IMR-90 (cell line): Measurements from ENCODE around the gene HIVEP3. TPM values are rescaled to one million over a fixed set of nuclear protein-coding genes. Genes with fewer than 3 reads are reported as not detected.

Source experiments
- ATAC-seq: fragments of 200-7000 bp; cut with Tn5 transposase; 2 replicates; pipeline ENCODE4 v1.9.1; 2020; ENCODE audit warnings: low read depth, mild to moderate bottlenecking, moderate library complexity
- BruUV-seq: library from RNA; stranded (reverse); fragments of 400-500 nt; replicated peaks from 2 replicates; lab custom pipeline; 2021; lab: Mats Ljungman, UMichigan
- CTCF ChIA-PET: fragments of 300-600 bp; formaldehyde crosslinking; extraction: SDS; loops from one replicate; lab custom pipeline; 2021; ENCODE audit warnings: antibody characterized with exemption; lab: Yijun Ruan, JAX
- POLR2A ChIA-PET: fragments of 300-600 bp; sonication (Branson Sonifier 250); formaldehyde crosslinking; loops from one replicate; lab custom pipeline; 2022; ENCODE audit warnings: antibody characterized with exemption; ENCODE audit not compliant: unreplicated experiment; lab: Charles Lee
- DNase-seq: peaks from one replicate; pipeline ENCODE4 v3.0.0; 2013
- H2AFZ ChIP-seq: replicated peaks from 2 replicates; pipeline ENCODE3; 2013; ENCODE audit warnings: low read length, mild to moderate bottlenecking; ENCODE audit not compliant: poor library complexity
- H2AK5ac ChIP-seq: 2 replicates; pipeline ENCODE4 v1.6.1; 2013; ENCODE audit warnings: low read depth, low read length, inconsistent platforms
- H2AK9ac ChIP-seq: replicated peaks from 2 replicates; pipeline ENCODE3; 2013; ENCODE audit warnings: mild to moderate bottlenecking, low read depth, low read length, moderate library complexity; ENCODE audit not compliant: poor library complexity
- H2BK120ac ChIP-seq: 2 replicates; pipeline ENCODE4 v1.6.1; 2013; ENCODE audit warnings: low read depth, low read length, inconsistent platforms
- H2BK15ac ChIP-seq: 3 replicates; pipeline ENCODE4 v1.6.1; 2013; ENCODE audit warnings: low read depth, low read length, inconsistent platforms
- H2BK20ac ChIP-seq: 2 replicates; pipeline ENCODE4 v1.6.1; 2013; ENCODE audit warnings: low read depth, mild to moderate bottlenecking, inconsistent platforms, low read length, moderate library complexity
- H2BK5ac ChIP-seq: 2 replicates; pipeline ENCODE4 v1.6.1; 2013; ENCODE audit warnings: mild to moderate bottlenecking, low read depth, low read length, inconsistent platforms; ENCODE audit not compliant: poor library complexity, severe bottlenecking
- H3K14ac ChIP-seq: replicated peaks from 2 replicates; pipeline ENCODE4 v1.6.1; 2013; ENCODE audit warnings: low read depth, low read length, inconsistent platforms
- H3K18ac ChIP-seq: 2 replicates; pipeline ENCODE4 v1.6.1; 2013; ENCODE audit warnings: low read depth, low read length, control low read depth
- H3K23ac ChIP-seq: 2 replicates; pipeline ENCODE4 v1.6.1; 2013; ENCODE audit warnings: low read depth, low read length, inconsistent platforms
- H3K27ac ChIP-seq: 2 replicates; pipeline ENCODE4 v1.5.1; 2013; ENCODE audit warnings: mild to moderate bottlenecking, control low read depth, low read length; ENCODE audit not compliant: insufficient read depth
- H3K27me3 ChIP-seq: 2 replicates; pipeline ENCODE4 v1.6.1; 2013; ENCODE audit warnings: low read length; ENCODE audit not compliant: control insufficient read depth, insufficient read depth
- H3K36me3 ChIP-seq: 2 replicates; pipeline ENCODE4 v1.6.1; 2013; ENCODE audit warnings: low read length, mixed read lengths; ENCODE audit not compliant: control insufficient read depth, insufficient read depth
- H3K4ac ChIP-seq: 2 replicates; pipeline ENCODE4 v1.6.1; 2013; ENCODE audit warnings: low read depth, low read length, inconsistent platforms
- H3K4me1 ChIP-seq: 2 replicates; pipeline ENCODE4 v1.6.1; 2013; ENCODE audit warnings: low read length, mixed read lengths; ENCODE audit not compliant: control insufficient read depth, insufficient read depth
- H3K4me2 ChIP-seq: 2 replicates; pipeline ENCODE4 v1.6.1; 2013; ENCODE audit warnings: low read depth, mild to moderate bottlenecking, control low read depth, low read length, moderate library complexity
- H3K4me3 ChIP-seq: 2 replicates; pipeline ENCODE4 v1.5.1; 2013; ENCODE audit warnings: low read depth, mild to moderate bottlenecking, control low read depth, low read length, moderate library complexity; ENCODE audit not compliant: insufficient read depth
- H3K56ac ChIP-seq: 2 replicates; pipeline ENCODE4 v1.6.1; 2013; ENCODE audit warnings: low read length, inconsistent platforms; ENCODE audit not compliant: insufficient read depth; ENCODE audit errors: extremely low read depth
- H3K79me1 ChIP-seq, 2 experiments: 2 replicates each; pipeline ENCODE4 v1.6.1; 2013; ENCODE audit warnings: low read length in 2 of 2, inconsistent platforms in 1 of 2, low read depth in 1 of 2
- H3K9ac ChIP-seq: 2 replicates; pipeline ENCODE4 v1.6.1; 2013; ENCODE audit warnings: low read depth, low read length, control low read depth
- H3K9me1 ChIP-seq: 2 replicates; pipeline ENCODE4 v1.6.1; 2013; ENCODE audit warnings: low read length, inconsistent platforms; ENCODE audit not compliant: insufficient read depth
- H3K9me3 ChIP-seq: 2 replicates; pipeline ENCODE4 v1.6.1; 2013; ENCODE audit warnings: low read length; ENCODE audit not compliant: control insufficient read depth, insufficient read depth
- H4K20me1 ChIP-seq: 2 replicates; pipeline ENCODE4 v1.6.1; 2013; ENCODE audit warnings: low read length, inconsistent platforms; ENCODE audit not compliant: insufficient read depth
- H4K5ac ChIP-seq: 2 replicates; pipeline ENCODE4 v1.6.1; 2013; ENCODE audit warnings: mild to moderate bottlenecking, low read depth, low read length, control low read depth
- H4K8ac ChIP-seq, 2 experiments: 2 replicates each; pipeline ENCODE4 v1.6.1; 2013; ENCODE audit warnings: low read depth in 2 of 2, low read length in 2 of 2, control low read depth in 1 of 2, inconsistent platforms in 1 of 2
- H4K91ac ChIP-seq: 2 replicates; pipeline ENCODE4 v1.6.1; 2013; ENCODE audit warnings: low read depth, low read length, inconsistent platforms; ENCODE audit not compliant: insufficient read depth
- BHLHE40 ChIP-seq: fragments of 150-350 bp; IDR thresholded peaks from 2 replicates; pipeline ENCODE4 v1.6.1; 2016; ENCODE audit warnings: mild to moderate bottlenecking, low read depth, low read length
- CEBPB ChIP-seq: IDR thresholded peaks from 2 replicates; pipeline ENCODE4 v1.6.1; 2012; ENCODE audit warnings: low read depth, low read length, improper control_type of control experiment
- CHD1 ChIP-seq: IDR thresholded peaks from 2 replicates; pipeline ENCODE4 v1.6.1; 2012; ENCODE audit warnings: low read depth, low read length, improper control_type of control experiment
- MAZ ChIP-seq: IDR thresholded peaks from 2 replicates; pipeline ENCODE4 v1.6.1; 2012; ENCODE audit warnings: low read depth, mild to moderate bottlenecking, low read length, improper control_type of control experiment, moderate library complexity, borderline replicate concordance
- MXI1 ChIP-seq: IDR thresholded peaks from 2 replicates; pipeline ENCODE4 v1.6.1; 2012; ENCODE audit warnings: low read depth, mild to moderate bottlenecking, low read length, moderate library complexity, borderline replicate concordance
- NFE2L2 ChIP-seq: fragments of 150-350 bp; IDR thresholded peaks from 2 replicates; pipeline ENCODE4 v1.6.1; 2016; ENCODE audit warnings: low read depth, mild to moderate bottlenecking, low read length
- POLR2A ChIP-seq: IDR thresholded peaks from 2 replicates; pipeline ENCODE4 v1.6.1; 2012; ENCODE audit warnings: mild to moderate bottlenecking, low read depth, low read length
- RFX5 ChIP-seq: IDR thresholded peaks from 2 replicates; pipeline ENCODE4 v1.8.0; 2012; ENCODE audit warnings: low read depth, mild to moderate bottlenecking, low read length, moderate library complexity
- SMC3 ChIP-seq: fragments of 150-350 bp; IDR thresholded peaks from 2 replicates; pipeline ENCODE4 v1.6.1; 2016; ENCODE audit warnings: low read depth, mild to moderate bottlenecking, antibody characterized with exemption, low read length, moderate library complexity
- USF2 ChIP-seq: fragments of 150-350 bp; IDR thresholded peaks from 2 replicates; pipeline ENCODE4 v1.6.1; 2017; ENCODE audit warnings: mild to moderate bottlenecking, antibody characterized with exemption, low read length, low read depth
- WGBS, 2 experiments: methylation state at CpG; one replicate each; pipeline versions ENCODE4 v1.1.5 to v1.1.7; 2013; ENCODE audit warnings: missing lambda C conversion rate in 2 of 2; ENCODE audit not compliant: insufficient read length in 1 of 2; ENCODE audit errors: extremely low coverage in 2 of 2; 5-methylcytosine and 5-hydroxymethylcytosine counted together
- dilution Hi-C: fragments of 300-500 bp; cut with HindIII; formaldehyde crosslinking; loops from one replicate; pipeline ENCODE4 v1.14.3; 2018; ENCODE audit warnings: low sequenced_read_pairs; ENCODE audit not compliant: unreplicated experiment
- in situ Hi-C: fragments of 300-500 bp; cut with MboI; formaldehyde crosslinking; loops from 3 replicates; pipeline ENCODE4 v1.14.3; 2019; ENCODE audit warnings: low sequenced_read_pairs, inconsistent platforms, mixed read lengths
- intact Hi-C: fragments of 100-400 bp; cut with micrococcal nuclease; formaldehyde crosslinking; loops from 2 replicates; pipeline ENCODE4 v1.10.0; 2022
- polyA plus RNA-seq, 3 experiments: library from polyadenylated mRNA; depleted of rRNA; stranded (reverse); fragments of >200 nt; gene quantifications; 2 replicates each; pipeline ENCODE4 v1.2.3, GENCODE V29; 2012; ENCODE audit warnings: low replicate concordance in 1 of 3
- total RNA-seq: library from RNA; depleted of rRNA; stranded (reverse); fragments of >200 nt; gene quantifications from 2 replicates; pipeline ENCODE4 v1.2.3, GENCODE V29; 2012
- TF ChIP-seq, protein P1 (sequence below): fragments of 150-350 bp; IDR thresholded peaks from 2 replicates; pipeline ENCODE4 v1.6.1; 2016; ENCODE audit warnings: low read depth, mild to moderate bottlenecking, low read length, moderate library complexity, borderline replicate concordance

HIVEP3 gene
- total and polyA plus RNA-seq, 2 of the 4 experiments (the other 2 are of a cell fraction): 1.4 to 4.0 TPM

- no peak for ATAC-seq
- intact Hi-C loops: no loop called here
- ChIA-PET POLR2A (no interaction called here), CTCF (interaction anchor here (0.8 kb wide), 1 partner anchor 34 kb away, joined by 3 read pairs; no protein-coding TSS in a partner anchor)
- Histone ChIP-seq H3K9me3 (no peaks in the 10 kb centered on the region), H4K5ac (peak overlapping the region; percentile 66), H4K91ac (peak overlapping the region; percentile 91), H3K14ac (peak overlapping the region; percentile 75), H2AK9ac (peak overlapping the region; percentile 96), H3K4me2 (no peak overlapping the region), H3K79me1 (no peaks in the 10 kb centered on the region), H3K27ac (peak overlapping the region; percentile 5; the same call in 1 of the 2 replicates), H3K4me3 (no peak overlapping the region), H3K27me3 (no peaks in the 10 kb centered on the region), H2BK15ac (peak overlapping the region; percentile 52; the same call in 1 of the 3 replicates), H2BK5ac (peak overlapping the region; percentile 60), H2AFZ (peak overlapping the region; percentile 75), H2BK120ac (peak overlapping the region; percentile 94), H3K18ac (peak overlapping the region; percentile 81), H3K4ac (peak overlapping the region; percentile 93), H3K36me3 (no peaks in the 10 kb centered on the region), H4K20me1 (no peaks in the 10 kb centered on the region), H3K9me1 (peaks cover 18% of the 10 kb centered on the region), H2BK20ac (peak overlapping the region; percentile 93), H2AK5ac (peak overlapping the region; percentile 92), H3K23ac (peak overlapping the region; percentile 88; the same call in 1 of the 2 replicates), H3K56ac (no peak overlapping the region), H3K9ac (no peak overlapping the region), H4K8ac (peak overlapping the region; percentile 55 to 85; a peak in 3 of 4 replicates), H3K4me1 (peaks cover 35% of the 10 kb centered on the region)
- no peak for TF ChIP-seq BHLHE40
- TF ChIP-seq CHD1: no peak
- TF ChIP-seq NFE2L2: no peak
- no peak for TF ChIP-seq MXI1
- no peak for TF ChIP-seq MAZ
- TF ChIP-seq, protein P1, sequence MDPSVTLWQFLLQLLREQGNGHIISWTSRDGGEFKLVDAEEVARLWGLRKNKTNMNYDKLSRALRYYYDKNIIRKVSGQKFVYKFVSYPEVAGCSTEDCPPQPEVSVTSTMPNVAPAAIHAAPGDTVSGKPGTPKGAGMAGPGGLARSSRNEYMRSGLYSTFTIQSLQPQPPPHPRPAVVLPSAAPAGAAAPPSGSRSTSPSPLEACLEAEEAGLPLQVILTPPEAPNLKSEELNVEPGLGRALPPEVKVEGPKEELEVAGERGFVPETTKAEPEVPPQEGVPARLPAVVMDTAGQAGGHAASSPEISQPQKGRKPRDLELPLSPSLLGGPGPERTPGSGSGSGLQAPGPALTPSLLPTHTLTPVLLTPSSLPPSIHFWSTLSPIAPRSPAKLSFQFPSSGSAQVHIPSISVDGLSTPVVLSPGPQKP: no peak
- TF ChIP-seq SMC3: no peak
- TF ChIP-seq CEBPB: no peak
- TF ChIP-seq POLR2A: no peak
- TF ChIP-seq RFX5: no peak
- TF ChIP-seq USF2: no peak
- dilution Hi-C loops: no loop called here
- BruUV-seq: no TSS peak
- DNase-seq: no peak
- in situ Hi-C loops: no loop called here
- WGBS, 2 experiments: 67% methylated on average over 7 of the region's 18 CpGs; no CpG with 5 or more reads in 1 of the 2 experiments
Observed at GRCh38 chr1:41482001-41482765, 436.5 kb downstream of the HIVEP3 start.
